Large intestine (tissue), 3 donors: ENCODE results near the gene OR5P2. TPM values are rescaled to one million over a fixed set of nuclear protein-coding genes. Genes with fewer than 3 reads are reported as not detected.
"Not testable (repeated sequence)": the region's sequence is repeated elsewhere in the genome, so short reads cannot be mapped to it uniquely, and the experiment has no call there.

ENCODE experiments used
- DNase-seq, 2 donors: peaks; one replicate each; pipeline versions ENCODE4 v3.0.0 to v3.0.0-alpha.2; 2013
- H3K27ac ChIP-seq: one replicate; pipeline ENCODE4 v1.5.1; 2013; ENCODE audit warnings: low read length
- H3K27me3 ChIP-seq: 2 replicates; pipeline ENCODE4 v1.6.1; 2013; ENCODE audit warnings: low read length; ENCODE audit not compliant: control insufficient read depth, insufficient read depth
- H3K36me3 ChIP-seq: 2 replicates; pipeline ENCODE4 v1.6.1; 2013; ENCODE audit warnings: low read length; ENCODE audit not compliant: control insufficient read depth, insufficient read depth
- H3K4me1 ChIP-seq: one replicate; pipeline ENCODE4 v1.6.1; 2013; ENCODE audit warnings: low read length; ENCODE audit not compliant: control insufficient read depth, insufficient read depth
- H3K4me3 ChIP-seq: one replicate; pipeline ENCODE4 v1.5.1; 2013; ENCODE audit warnings: low read length
- H3K9me3 ChIP-seq: one replicate; pipeline ENCODE4 v1.6.1; 2013; ENCODE audit warnings: mild to moderate bottlenecking, low read depth, low read length, moderate library complexity; ENCODE audit not compliant: control insufficient read depth
- WGBS: methylation state at CpG from one replicate; pipeline ENCODE4 v1.1.5; 2013; ENCODE audit warnings: low lambda C conversion rate; ENCODE audit not compliant: insufficient coverage; 5-methylcytosine and 5-hydroxymethylcytosine counted together
- polyA plus RNA-seq: library from polyadenylated mRNA; unstranded; fragments of 120-200 nt; gene quantifications from one replicate; pipeline ENCODE4 v1.2.1, GENCODE V29; 2013

Gene OR5P2
- polyA plus RNA-seq, 1 donor, result not detected

- no CpG with 5 or more reads among the region's 1 CpG for WGBS
- H3K9me3 ChIP-seq, result no peaks in the 10 kb centered on the region
These were observed 3.5 kb downstream of the OR5P2 start for GRCh38 chr11:7793233-7793632.

GRCh38 chr11:7787239-7787638, 9.5 kb downstream of the OR5P2 start:
- Histone ChIP-seq H3K27me3 (no peaks in the 10 kb centered on the region), H3K4me3 (no peak overlapping the region), H3K27ac (no peak overlapping the region), H3K4me1 (no peaks in the 10 kb centered on the region), H3K9me3 (no peaks in the 10 kb centered on the region), H3K36me3 (no peaks in the 10 kb centered on the region)
- WGBS, result 50% methylated on average over 1 of the region's 6 CpGs
- DNase-seq, result no peak

More at GRCh38 chr11:7793233-7793632, 3.5 kb downstream of the OR5P2 start:
- DNase-seq, result no peak
- no peak overlapping the region for H3K27ac ChIP-seq
- H3K4me1 ChIP-seq, result no peaks in the 10 kb centered on the region
- H3K36me3 ChIP-seq, result no peaks in the 10 kb centered on the region
- no peaks in the 10 kb centered on the region for H3K27me3 ChIP-seq
- no peak overlapping the region for H3K4me3 ChIP-seq

GRCh38 chr11:7775689-7776088, 21.1 kb downstream of the OR5P2 start:
- no peak overlapping the region for H3K27ac ChIP-seq
- no peak overlapping the region for H3K4me3 ChIP-seq
- no peaks in the 10 kb centered on the region for H3K36me3 ChIP-seq
- no peaks in the 10 kb centered on the region for H3K27me3 ChIP-seq
- WGBS, result no CpG with 5 or more reads among the region's 3 CpGs
- H3K9me3 ChIP-seq, result no peaks in the 10 kb centered on the region
- H3K4me1 ChIP-seq, result no peaks in the 10 kb centered on the region
- no peak for DNase-seq

- H3K4me3 ChIP-seq, H3K36me3 ChIP-seq, H3K27me3 ChIP-seq, H3K9me3 ChIP-seq, H3K4me1 ChIP-seq, H3K27ac ChIP-seq, DNase-seq: not testable (repeated sequence)
- WGBS, result no CpG with 5 or more reads among the region's 10 CpGs
These were observed 32.4 kb downstream of the OR5P2 start for GRCh38 chr11:7764301-7764700.

GRCh38 chr11:7759010-7759409, 37.7 kb downstream of the OR5P2 start:
- no peak overlapping the region for H3K4me3 ChIP-seq

GRCh38 chr11:7749456-7749855, 47.3 kb downstream of the OR5P2 start:
- Histone ChIP-seq H3K4me1 (no peaks in the 10 kb centered on the region), H3K9me3 (no peaks in the 10 kb centered on the region), H3K4me3 (no peak overlapping the region), H3K27ac (no peak overlapping the region), H3K27me3 (no peaks in the 10 kb centered on the region), H3K36me3 (no peaks in the 10 kb centered on the region)
- 80% methylated on average over 1 of the region's 2 CpGs for WGBS
- DNase-seq, result no peak

More at GRCh38 chr11:7759010-7759409, 37.7 kb downstream of the OR5P2 start:
- no peak for DNase-seq
- WGBS, result 100% methylated on average over 1 of the region's 2 CpGs
- Histone ChIP-seq H3K36me3 (no peaks in the 10 kb centered on the region), H3K27me3 (no peaks in the 10 kb centered on the region), H3K4me1 (no peaks in the 10 kb centered on the region), H3K9me3 (no peaks in the 10 kb centered on the region), H3K27ac (no peak overlapping the region)

Other genes starting within 250 kb of the OR5P2 start
- gene CYB5R2, start 123.4 kb downstream of the OR5P2 start, polyA plus RNA-seq, result 5.6 TPM
- 0.06 TPM for gene OVCH2, start 90.5 kb downstream of the OR5P2 start, polyA plus RNA-seq
- not detected for gene OR5P3, start 33.9 kb upstream of the OR5P2 start, polyA plus RNA-seq
- 0.06 TPM for gene OR10A6, start 134.3 kb upstream of the OR5P2 start, polyA plus RNA-seq
- gene OR10A3, start 144.8 kb upstream of the OR5P2 start, polyA plus RNA-seq, result 0.04 TPM
- not detected for gene NLRP10, start 168.5 kb upstream of the OR5P2 start, polyA plus RNA-seq
- gene EIF3F, start 190.4 kb upstream of the OR5P2 start, polyA plus RNA-seq, result 357 TPM